Activated naive CD8-positive, alpha-beta T cell treated with anti-CD3 and anti-CD28 coated beads for 36 hours (primary cell): ENCODE measurements around the gene SELPLG. TPM values are rescaled to one million over a fixed set of nuclear protein-coding genes. Genes with fewer than 3 reads are reported as not detected.

ENCODE experiments used
- DNase-seq: peaks from one replicate; pipeline ENCODE4 v3.0.0; 2021
- H3K27ac Mint-ChIP-seq: one replicate; pipeline ENCODE4 v1.8.0; 2022; ENCODE audit warnings: mild to moderate bottlenecking, moderate library complexity, mixed read lengths
- H3K27me3 Mint-ChIP-seq: one replicate; pipeline ENCODE4 v1.8.0; 2022; ENCODE audit warnings: mild to moderate bottlenecking, mixed read lengths
- H3K36me3 Mint-ChIP-seq: one replicate; pipeline ENCODE4 v1.8.0; 2021; ENCODE audit warnings: mild to moderate bottlenecking, mixed read lengths
- H3K4me1 Mint-ChIP-seq: one replicate; pipeline ENCODE4 v1.8.0; 2021; ENCODE audit warnings: mixed read lengths
- H3K4me3 Mint-ChIP-seq: one replicate; pipeline ENCODE4 v1.8.0; 2022; ENCODE audit warnings: mild to moderate bottlenecking, moderate library complexity, mixed read lengths
- H3K9me3 Mint-ChIP-seq: one replicate; pipeline ENCODE4 v1.8.0; 2022; ENCODE audit warnings: mixed read lengths
- total RNA-seq, 2 experiments: library from RNA; stranded (reverse); gene quantifications; one replicate each; pipeline ENCODE4 v1.2.3, GENCODE V29; 2021

Gene SELPLG
- total RNA-seq, 2 experiments from 2014 or later = 22.2 to 23.0 TPM

DNA sequence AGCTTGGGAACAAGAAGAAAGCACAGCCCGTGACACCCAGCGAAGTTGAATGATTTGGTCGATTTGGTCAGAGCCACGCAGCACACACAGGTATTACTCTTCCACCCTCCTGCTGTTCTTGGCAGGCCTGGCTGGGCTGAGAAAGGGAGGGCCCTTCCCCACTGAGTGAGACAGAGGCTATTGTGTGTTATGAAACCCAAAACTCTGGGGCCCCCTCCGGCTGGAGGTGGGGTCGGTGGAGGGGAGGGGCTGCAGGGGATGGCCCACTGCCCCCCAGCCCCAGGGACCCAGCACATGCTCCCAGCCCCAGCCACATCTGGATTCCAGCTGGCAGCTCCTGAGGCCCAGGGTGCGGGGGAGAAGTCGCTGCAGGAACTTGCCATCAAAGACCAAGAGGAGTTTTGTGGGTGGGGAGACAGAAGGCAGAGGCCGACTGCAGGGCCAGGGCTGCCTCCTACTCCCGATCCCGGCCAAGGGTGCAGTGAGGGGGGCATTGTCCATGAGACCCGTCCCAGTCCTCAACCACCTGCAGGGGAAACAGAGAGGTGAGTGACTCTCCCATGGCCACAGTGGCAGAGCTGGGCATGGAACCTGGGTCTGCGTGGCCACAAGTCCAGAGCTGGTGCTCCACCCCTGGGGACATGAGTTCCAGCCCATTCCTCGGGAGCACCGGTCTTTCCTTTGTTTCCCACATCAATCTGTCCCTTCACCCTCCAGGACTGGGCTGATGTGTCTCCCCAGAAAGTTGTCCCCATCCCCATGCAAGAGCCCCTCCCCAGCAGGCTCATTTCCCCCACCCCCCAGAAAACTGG is 44.5 kb downstream of the SELPLG start:
- Mint-ChIP-seq H3K27me3 (no peaks in the 10 kb centered on the region), H3K9me3 (no peaks in the 10 kb centered on the region), H3K27ac (no peak overlapping the region), H3K4me1 (no peaks in the 10 kb centered on the region), H3K4me3 (no peak overlapping the region), H3K36me3 (no peaks in the 10 kb centered on the region)
- no peak for DNase-seq

DNA sequence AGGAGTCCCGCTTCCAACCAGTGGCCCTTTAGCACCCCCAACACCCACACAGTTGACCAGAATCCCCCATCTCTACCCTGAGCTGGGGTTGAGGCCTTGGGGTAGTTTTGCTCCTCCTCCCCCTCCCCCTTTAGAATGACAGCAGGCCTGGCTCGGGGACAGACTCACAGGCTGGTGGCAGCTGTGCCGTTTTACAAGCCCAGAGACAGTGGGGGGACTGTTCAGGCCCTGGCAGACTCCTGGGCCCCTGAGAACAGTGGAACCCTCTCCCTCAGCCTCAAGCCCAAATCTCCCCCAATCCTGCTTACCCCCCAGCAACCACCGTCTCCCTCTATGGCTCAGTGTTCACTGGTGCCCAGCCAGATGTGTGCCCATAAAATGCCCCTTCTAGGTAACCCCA is 45.9 kb downstream of the SELPLG start:
- H3K27me3 Mint-ChIP-seq = no peaks in the 10 kb centered on the region
- H3K4me3 Mint-ChIP-seq = no peak overlapping the region
- no peaks in the 10 kb centered on the region for H3K36me3 Mint-ChIP-seq
- H3K4me1 Mint-ChIP-seq = no peaks in the 10 kb centered on the region
- no peaks in the 10 kb centered on the region for H3K9me3 Mint-ChIP-seq
- H3K27ac Mint-ChIP-seq = no peak overlapping the region
- DNase-seq = no peak

DNA sequence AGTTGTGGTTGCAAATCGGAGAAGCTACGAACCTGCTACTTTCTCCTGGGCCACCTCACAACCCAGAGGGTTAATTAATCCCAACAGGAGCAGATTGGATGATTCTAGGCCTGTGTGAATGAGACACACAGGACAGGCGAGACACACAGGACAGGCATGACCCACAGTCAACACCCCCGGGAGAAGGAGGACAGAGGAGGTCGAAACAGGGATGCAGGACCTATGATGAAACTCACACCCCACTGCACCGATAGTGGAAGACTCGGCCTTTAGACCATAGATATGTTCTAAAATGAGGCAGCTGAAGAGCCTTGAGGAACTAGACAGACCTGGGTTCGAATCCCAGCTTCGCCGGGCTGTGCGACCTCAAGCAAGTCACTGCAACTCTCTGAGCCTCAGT is 47.4 kb downstream of the SELPLG start:
- no peaks in the 10 kb centered on the region for H3K27me3 Mint-ChIP-seq
- H3K27ac Mint-ChIP-seq = no peak overlapping the region
- H3K36me3 Mint-ChIP-seq = no peaks in the 10 kb centered on the region
- no peaks in the 10 kb centered on the region for H3K9me3 Mint-ChIP-seq
- DNase-seq = no peak
- H3K4me1 Mint-ChIP-seq = no peaks in the 10 kb centered on the region
- no peak overlapping the region for H3K4me3 Mint-ChIP-seq

DNA sequence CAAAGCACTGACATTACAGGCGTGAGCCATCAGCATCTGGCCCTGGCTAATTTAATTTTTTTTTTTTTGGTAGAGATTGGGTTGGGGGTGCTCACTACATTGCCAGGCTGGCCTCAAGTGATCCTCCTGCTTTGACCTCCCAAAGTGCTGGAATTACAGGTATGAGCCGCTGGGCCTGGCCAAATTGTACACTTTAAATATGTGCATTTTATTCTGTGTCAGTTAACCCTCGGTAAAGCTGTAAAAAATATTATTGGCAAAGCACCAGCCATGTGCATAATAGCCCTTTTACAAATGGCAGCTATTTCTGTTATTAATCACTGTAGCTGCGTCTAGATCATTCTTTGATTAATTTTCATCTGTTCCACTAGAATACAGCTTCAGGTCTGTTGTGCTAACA is 47.8 kb downstream of the SELPLG start:
- Mint-ChIP-seq H3K36me3 (no peaks in the 10 kb centered on the region), H3K27me3 (no peaks in the 10 kb centered on the region), H3K27ac (no peak overlapping the region), H3K9me3 (no peaks in the 10 kb centered on the region), H3K4me1 (no peaks in the 10 kb centered on the region), H3K4me3 (no peak overlapping the region)
- no peak for DNase-seq

DNA sequence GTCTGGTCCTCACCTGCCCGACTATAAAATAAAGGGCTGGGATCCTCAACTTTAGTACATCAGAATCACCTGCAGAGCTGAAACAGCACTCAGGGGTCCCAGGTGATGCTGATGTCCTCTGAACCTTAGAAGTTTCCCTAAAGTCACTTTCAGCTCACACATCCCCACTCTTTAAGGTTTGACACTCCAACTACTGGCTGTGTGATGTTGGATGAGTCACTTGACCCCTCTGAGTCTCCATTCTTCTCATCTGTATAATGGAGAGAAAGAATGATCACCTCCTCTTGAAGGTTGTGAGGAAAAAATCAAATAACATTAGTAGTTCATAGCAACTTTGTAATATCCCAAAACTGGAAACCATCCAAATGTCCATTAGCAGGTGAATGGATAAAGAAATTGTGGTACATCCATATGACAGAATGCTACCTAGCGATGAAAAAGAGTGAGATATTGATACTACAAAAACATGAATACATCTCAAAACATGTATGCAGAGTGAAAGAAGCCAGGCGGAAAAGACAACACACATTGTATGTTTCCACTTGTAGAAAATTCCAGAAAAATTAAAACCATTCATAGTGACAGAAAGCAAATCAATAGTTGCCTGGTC is 49.1 kb downstream of the SELPLG start:
- Mint-ChIP-seq H3K4me3 (no peak overlapping the region), H3K9me3 (no peaks in the 10 kb centered on the region), H3K27me3 (no peaks in the 10 kb centered on the region), H3K36me3 (no peaks in the 10 kb centered on the region), H3K27ac (no peak overlapping the region), H3K4me1 (no peaks in the 10 kb centered on the region)
- no peak for DNase-seq

DNA sequence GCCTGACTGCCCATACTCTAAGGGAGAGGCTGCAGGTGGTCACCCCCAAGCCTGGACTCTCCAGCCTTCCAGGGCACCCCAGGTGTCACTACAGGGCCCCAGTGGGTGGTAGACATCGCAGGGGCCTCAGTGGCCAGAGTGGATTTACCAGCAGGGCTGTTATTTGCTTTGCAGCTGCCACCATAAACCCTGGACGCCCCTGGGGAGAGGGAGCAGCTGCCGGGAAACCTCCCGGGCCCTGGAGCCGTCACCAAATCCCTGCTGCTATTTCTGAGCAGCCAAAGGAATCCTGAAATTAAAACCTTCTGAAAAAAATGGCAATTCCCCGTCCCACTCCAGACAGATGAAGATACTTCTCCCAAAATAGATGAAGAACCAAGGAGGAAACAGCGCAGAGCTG is 49.7 kb downstream of the SELPLG start:
- Mint-ChIP-seq H3K4me1 (peaks cover 1% of the 10 kb centered on the region), H3K9me3 (peaks cover 2% of the 10 kb centered on the region), H3K4me3 (no peak overlapping the region), H3K36me3 (peaks cover 1% of the 10 kb centered on the region), H3K27me3 (no peaks in the 10 kb centered on the region), H3K27ac (no peak overlapping the region)
- DNase-seq = no peak

DNA sequence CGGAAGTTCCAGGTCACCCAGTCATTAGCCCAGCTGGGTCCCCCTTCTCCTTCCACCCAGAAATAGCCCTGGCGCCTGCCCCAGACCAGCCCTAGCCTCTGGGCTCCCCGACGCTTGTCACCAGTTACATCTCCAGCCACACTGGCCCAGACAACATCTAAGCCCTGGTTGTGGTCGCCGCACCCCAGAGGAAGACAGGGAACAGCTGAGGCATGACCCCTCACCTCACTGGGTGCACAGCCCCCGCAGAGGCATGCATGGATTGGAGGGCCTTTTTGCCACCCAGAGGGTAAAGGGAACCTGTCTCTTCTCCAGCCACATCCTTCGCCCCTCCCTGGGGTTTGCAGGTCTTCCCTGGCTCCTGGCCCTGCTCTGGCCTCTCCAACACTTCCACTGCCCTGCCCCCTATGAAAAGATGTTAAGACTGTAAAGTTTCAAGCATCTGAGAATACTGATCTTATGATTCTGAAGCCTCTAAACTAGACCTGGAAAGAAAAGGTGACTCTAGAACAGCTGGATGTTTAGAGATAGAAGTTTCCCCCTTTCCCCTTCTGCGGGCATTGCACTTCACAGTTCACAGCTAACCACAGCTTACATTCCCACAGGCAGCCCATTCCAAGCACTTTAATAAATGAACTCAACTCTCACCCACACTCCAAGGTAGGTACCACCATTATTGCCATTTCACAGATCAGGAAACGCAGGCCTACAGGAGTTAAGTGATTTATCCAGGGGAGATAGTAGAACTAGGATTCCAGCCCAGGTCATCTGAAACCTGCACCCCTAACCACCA is 50.5 kb downstream of the SELPLG start:
- Mint-ChIP-seq H3K4me1 (peaks cover 5% of the 10 kb centered on the region), H3K9me3 (peaks cover 7% of the 10 kb centered on the region), H3K27ac (no peak overlapping the region), H3K27me3 (no peaks in the 10 kb centered on the region), H3K36me3 (peaks cover 4% of the 10 kb centered on the region), H3K4me3 (no peak overlapping the region)
- no peak for DNase-seq

DNA sequence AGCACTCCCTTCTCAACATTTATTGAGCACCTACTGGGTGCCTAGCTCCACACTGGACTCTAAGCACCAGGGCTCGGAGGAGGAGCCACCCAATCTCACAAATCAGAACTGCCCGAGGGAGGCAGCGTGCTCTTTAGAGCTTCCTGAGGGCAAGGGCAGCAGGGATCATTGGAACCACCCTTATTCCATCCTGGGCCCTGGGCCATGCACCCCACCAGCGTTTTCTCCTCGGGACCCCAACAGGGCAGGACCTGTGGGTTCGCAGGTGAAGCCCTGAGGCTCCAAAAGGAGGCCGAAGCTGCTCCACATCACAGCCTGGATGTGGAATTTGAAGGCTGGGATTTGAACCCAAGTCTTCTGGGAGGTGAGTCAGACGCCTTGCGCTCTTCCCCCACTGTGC is 51.2 kb downstream of the SELPLG start:
- no peak for DNase-seq
- no peak overlapping the region for H3K4me3 Mint-ChIP-seq

DNA sequence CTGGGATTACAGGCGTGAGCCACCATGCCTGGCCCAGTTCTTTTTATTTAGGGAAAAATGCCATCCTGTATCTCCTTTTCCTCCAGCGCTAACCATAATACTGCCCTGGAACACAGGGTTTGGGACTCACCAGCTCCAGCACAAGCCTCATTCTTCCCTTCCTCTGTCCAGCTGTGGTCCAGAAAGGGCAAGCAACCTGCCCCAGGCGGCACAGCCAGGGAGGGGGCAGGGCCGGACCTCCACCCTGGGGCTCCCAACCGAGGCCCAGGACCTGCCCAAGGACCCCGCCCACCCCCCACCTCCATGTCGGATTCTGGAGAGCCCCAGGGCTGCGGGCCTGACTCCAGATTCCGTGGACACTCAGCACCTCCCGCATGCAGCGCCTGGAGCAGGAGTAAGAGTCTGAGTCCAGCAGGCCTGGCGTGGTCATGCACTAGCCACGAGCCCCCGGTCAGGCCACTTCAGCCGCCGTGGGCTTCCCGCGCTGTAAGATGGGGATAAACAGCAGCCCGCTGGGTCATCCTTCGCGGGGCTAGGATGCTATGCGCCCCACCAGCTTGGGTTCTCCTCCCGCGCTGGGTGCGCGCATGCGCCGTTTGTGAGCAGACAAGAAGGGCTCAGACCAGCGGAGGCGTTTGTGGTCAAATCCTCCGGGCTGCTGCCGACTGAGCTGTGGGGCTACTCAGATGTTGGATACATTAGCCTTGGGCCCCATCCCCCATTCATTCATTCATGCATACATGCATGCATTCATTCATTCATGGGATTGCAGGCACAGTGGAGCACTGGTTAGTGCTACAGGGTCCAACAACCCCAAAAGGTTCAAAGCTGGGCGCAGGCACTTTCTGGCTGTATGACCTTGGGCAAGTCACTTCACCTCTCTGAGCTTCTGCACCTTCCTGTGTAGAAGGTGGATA is 52.1 kb downstream of the SELPLG start:
- DNase-seq = no peak
- Mint-ChIP-seq H3K9me3 (peaks cover 7% of the 10 kb centered on the region), H3K27me3 (no peaks in the 10 kb centered on the region), H3K4me3 (no peak overlapping the region), H3K36me3 (peaks cover 4% of the 10 kb centered on the region), H3K4me1 (peaks cover 5% of the 10 kb centered on the region), H3K27ac (no peak overlapping the region)

More for the DNA sequence above, 51.2 kb downstream of the SELPLG start:
- Mint-ChIP-seq H3K4me1 (peaks cover 5% of the 10 kb centered on the region), H3K36me3 (peaks cover 4% of the 10 kb centered on the region), H3K9me3 (peaks cover 7% of the 10 kb centered on the region), H3K27me3 (no peaks in the 10 kb centered on the region), H3K27ac (no peak overlapping the region)

DNA sequence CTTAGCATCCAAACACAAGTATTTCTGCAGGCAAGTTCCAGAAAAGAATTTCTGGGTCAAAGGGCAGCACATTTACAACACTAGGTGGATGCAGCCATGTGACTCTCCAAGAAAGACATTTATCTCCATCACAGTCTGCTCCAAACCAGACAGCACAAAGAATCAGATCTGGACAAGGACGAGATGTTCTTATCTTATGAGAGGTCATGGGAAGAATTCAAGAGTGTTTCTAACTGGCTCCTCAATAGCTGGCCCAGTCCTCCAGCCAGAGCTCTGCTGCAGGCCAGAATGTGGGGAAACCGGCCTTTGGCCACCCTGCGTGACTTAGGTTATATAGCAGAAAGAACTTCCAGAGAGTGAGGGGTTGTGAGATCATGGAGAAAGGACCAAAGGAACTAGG is 53.2 kb downstream of the SELPLG start:
- H3K9me3 Mint-ChIP-seq = peaks cover 7% of the 10 kb centered on the region
- no peak for DNase-seq
- no peak overlapping the region for H3K27ac Mint-ChIP-seq
- no peaks in the 10 kb centered on the region for H3K27me3 Mint-ChIP-seq
- peaks cover 4% of the 10 kb centered on the region for H3K36me3 Mint-ChIP-seq
- H3K4me1 Mint-ChIP-seq = peaks cover 13% of the 10 kb centered on the region
- H3K4me3 Mint-ChIP-seq = no peak overlapping the region

DNA sequence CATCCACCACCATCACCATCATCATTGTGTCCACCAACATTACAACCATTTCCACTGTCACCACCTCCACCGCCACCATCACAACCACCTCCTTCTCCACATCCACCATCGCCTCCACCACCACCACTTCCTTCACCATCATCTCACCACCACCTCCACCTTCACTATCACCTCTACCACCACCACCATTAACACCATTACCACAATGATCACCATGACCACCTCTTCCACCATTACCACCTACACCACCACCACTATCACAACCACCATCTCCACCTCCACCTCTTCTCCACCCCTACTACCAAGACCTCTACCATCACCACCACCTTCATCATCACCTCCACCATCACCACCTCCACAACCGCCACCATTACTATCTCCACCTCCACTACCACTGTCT is 54.9 kb downstream of the SELPLG start:
- peak overlapping the region; percentile 19 for H3K4me3 Mint-ChIP-seq
- peaks cover 19% of the 10 kb centered on the region for H3K4me1 Mint-ChIP-seq
- peaks cover 7% of the 10 kb centered on the region for H3K9me3 Mint-ChIP-seq
- DNase-seq = no peak
- H3K27ac Mint-ChIP-seq = no peak overlapping the region
- no peaks in the 10 kb centered on the region for H3K27me3 Mint-ChIP-seq
- H3K36me3 Mint-ChIP-seq = peaks cover 6% of the 10 kb centered on the region

DNA sequence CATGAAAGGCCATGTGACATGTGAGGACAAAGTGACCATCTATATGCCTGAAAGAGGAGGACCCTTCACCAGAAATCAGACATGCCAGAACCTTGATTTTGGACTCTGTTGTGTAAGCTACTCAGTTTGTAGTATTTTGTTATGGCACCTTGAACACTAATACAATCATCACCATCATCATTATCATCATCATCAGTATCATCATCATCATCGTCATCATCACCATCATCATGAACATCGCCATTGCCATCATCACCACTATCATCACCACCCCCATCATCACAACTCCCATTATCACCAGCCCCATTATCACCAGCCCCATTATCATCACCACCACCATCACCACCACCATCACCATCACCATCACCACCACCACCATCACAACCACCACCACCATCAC is 55.4 kb downstream of the SELPLG start:
- Mint-ChIP-seq H3K27ac (no peak overlapping the region), H3K4me1 (peaks cover 23% of the 10 kb centered on the region), H3K36me3 (peaks cover 6% of the 10 kb centered on the region), H3K4me3 (no peak overlapping the region), H3K27me3 (no peaks in the 10 kb centered on the region), H3K9me3 (peaks cover 7% of the 10 kb centered on the region)
- DNase-seq = no peak

DNA sequence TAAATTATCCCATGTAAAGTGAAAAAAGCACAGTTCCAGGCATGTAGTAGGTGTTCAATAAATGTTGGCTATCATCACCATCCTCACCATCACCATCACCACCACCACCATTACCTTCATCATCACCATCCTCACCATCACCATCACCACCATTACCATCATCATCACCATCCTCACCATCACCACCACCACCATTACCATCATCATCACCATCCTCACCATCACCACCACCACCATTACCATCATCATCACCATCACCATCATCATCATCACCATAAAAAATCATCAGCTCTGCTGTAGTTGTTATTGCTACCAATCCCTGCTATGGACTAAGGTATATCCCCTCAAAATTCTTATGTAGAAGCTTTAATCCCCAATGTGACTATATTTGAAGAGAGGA is 56.2 kb downstream of the SELPLG start:
- H3K4me3 Mint-ChIP-seq = no peak overlapping the region
- H3K4me1 Mint-ChIP-seq = peaks cover 31% of the 10 kb centered on the region
- H3K9me3 Mint-ChIP-seq = peaks cover 7% of the 10 kb centered on the region
- no peak for DNase-seq
- peaks cover 6% of the 10 kb centered on the region for H3K36me3 Mint-ChIP-seq
- no peak overlapping the region for H3K27ac Mint-ChIP-seq
- H3K27me3 Mint-ChIP-seq = no peaks in the 10 kb centered on the region

DNA sequence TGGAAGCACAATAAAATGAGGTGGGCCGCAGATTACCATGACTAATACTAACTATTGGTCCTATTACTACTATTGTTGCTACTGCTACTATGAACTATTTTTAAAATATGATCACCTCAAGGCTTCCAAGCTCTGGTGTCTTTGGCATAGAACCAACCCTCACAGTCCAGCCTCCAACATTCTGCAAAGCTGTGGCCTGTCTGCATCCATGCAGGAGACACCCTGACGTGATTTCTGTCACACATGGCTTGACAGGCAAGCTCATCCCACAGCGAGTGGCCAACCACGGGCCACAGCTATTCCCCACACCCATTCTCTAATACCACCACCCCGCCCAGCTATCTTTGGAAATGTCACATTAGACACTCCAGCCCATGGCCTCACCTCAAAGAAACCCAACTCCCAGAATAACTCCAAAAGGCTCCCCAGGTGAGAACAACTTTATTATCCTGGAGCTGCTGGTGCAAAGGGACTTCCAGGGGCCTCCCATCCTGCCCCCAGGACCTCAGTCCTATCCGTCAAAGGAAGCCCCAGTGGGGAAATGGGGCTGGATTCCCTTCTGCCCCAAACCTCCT is 56.9 kb downstream of the SELPLG start:
- peaks cover 7% of the 10 kb centered on the region for H3K9me3 Mint-ChIP-seq
- H3K36me3 Mint-ChIP-seq = peaks cover 6% of the 10 kb centered on the region
- H3K27me3 Mint-ChIP-seq = no peaks in the 10 kb centered on the region
- no peak overlapping the region for H3K4me3 Mint-ChIP-seq
- no peak for DNase-seq
- H3K4me1 Mint-ChIP-seq = peaks cover 38% of the 10 kb centered on the region
- no peak overlapping the region for H3K27ac Mint-ChIP-seq
